HL-60/S4 treated with retinoic acid at 250 ng/mL for 4 days and 3 days (cell line): ENCODE measurements around the gene MEG3.
"Not testable (repeated sequence)": the region's sequence is repeated elsewhere in the genome, so short reads cannot be mapped to it uniquely, and the experiment has no call there.

Source experiments
- in situ Hi-C: fragments of 300-500 bp; cut with MboI; formaldehyde crosslinking; loops from 2 replicates; pipeline ENCODE4 v1.7.0; 2022; ENCODE audit warnings: low sequenced_read_pairs

MEG3 gene

GRCh38 chr14:100813291-100813690 lies 12.6 kb upstream of the MEG3 start:
- in situ Hi-C loops, result no loop called here

- in situ Hi-C loops, result no loop called here
These were observed 10.2 kb upstream of the MEG3 start for GRCh38 chr14:100815478-100816285.

DNA sequence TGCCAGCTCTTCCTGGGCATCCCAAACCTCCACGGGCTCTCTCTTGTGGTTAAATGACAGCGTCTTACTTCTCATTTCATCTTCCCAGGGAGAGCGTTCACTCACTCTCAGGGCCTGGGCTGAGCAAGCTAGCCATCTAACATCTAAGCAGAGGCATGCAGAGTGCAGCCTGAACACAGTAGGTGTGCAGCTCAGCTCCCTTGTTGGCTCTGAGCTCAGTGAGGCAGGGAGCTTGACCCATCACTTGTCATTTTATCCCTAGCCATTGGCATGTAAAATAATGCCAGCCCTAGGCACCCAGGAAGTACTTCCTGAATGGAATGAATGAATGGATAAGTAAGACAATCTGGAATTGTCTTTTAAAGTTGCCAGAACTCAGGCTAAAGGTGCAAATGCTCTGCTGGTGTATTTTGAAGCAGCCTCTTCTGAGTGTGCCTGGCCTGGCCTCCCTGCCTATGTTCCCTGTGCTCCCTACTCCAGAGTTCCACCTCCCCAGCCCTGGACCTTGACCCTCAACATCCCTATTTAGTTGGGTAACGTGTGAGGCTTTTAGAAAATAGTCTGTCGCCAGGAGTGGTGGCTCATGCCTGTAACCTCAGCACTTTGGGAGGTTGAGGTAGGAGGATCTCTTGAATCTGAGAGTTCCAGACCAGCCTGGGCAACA lies 9.5 kb upstream of the MEG3 start:
- in situ Hi-C loops, result no loop called here

- in situ Hi-C loops, result no loop called here
These were observed 8.7 kb upstream of the MEG3 start for GRCh38 chr14:100816950-100817901.

DNA sequence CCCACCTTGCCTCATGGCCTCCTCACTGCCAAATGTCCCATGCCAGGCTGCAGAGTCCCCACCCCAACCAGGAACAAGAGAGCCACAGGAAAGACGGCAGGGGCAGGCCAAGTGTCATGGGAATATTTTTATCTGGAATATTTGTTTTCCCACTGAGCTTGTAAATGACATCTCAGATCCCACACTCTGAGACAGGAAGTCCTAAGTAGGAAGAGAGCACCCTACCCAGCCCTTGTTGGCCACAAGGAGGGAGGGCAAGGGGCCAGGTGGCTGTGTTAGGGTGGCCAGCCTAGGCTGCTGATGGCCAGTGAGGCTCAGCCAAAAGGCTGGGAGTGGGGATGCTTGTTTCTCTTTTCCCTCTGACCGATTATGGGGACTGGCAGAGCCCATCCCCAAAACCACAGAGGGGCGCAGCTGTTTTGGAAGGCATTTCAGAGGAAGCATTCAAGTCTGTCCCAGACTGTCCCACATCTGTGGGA lies 7.7 kb upstream of the MEG3 start:
- in situ Hi-C loops, result no loop called here

- in situ Hi-C loops, result not testable (repeated sequence)
These were observed 7.0 kb upstream of the MEG3 start for GRCh38 chr14:100818923-100819322.

DNA sequence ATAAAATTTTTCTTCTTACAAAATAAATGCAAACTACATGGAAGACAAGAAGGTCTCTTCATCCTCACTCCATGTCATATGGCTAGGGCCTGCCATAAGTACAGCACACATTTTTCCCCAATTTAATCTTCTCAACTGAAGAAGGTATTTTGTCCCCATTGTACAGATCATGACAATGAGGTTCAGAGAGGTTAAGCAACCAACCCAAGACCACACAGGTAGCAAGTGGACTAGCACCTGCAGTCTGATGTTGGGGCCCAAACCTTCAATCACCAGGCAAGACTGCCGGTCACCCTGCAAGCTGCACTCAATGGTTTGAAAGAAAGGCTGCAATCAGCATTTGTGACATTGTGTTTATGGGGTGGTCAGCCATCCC lies 6.5 kb upstream of the MEG3 start:
- in situ Hi-C loops, result no loop called here

DNA sequence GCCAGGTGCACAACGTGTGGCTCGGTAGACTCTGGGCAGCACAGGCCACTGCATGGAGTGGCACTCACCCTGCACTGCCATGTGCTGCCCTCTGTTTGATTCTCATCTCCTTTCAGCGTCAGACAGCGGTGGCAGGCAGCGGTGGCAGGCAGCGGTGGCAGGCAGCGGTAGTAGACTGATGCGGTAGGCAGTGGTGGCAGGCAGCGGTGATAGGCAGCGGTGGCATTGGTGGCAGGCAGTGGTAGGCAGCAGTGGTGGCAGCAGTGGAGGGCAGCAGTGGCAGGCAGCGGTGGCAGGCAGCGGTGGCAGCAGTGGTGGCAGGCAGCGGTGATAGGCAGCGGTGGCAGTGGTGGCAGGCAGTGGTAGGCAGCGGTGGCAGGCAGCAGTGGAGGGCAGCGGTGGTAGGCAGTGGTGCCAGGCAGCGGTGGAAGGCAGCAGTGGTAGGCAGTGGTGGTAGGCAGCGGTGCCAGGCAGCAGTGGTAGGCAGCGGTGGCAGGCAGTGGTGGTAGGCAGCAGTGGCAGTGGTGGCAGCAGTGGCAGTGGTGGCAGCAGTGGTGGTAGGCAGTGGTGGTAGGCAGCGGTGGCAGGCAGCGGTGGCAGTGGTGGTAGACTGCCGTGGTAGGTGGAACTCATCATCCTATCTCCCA lies 6.0 kb upstream of the MEG3 start:
- in situ Hi-C loops, result no loop called here

DNA sequence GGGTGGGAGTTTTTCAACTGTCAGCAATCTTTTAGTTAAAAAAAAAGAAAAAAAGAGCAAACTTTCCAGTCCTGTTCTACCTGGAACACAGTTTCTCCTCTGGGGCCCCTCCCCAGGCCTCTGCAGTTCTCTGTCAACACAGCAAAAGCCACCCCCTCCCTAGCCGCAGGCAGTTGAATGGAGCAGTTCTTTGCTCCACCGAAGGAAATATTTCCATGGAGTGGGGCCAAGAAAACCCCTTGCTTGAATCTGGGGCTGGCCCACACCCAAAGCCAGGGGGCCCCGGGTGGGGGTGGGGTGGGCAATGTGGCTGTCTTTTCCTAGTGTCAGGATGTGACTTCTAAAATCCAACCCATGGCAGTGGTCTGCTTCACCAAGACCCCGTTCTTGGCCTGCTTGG lies 5.0 kb upstream of the MEG3 start:
- in situ Hi-C loops, result no loop called here

GRCh38 chr14:100822013-100822412 lies 3.9 kb upstream of the MEG3 start:
- in situ Hi-C loops, result no loop called here

- in situ Hi-C loops, result no loop called here
These were observed 3.2 kb upstream of the MEG3 start for GRCh38 chr14:100822532-100823296.

- in situ Hi-C loops, result no loop called here
These were observed 2.4 kb upstream of the MEG3 start for GRCh38 chr14:100823413-100824080.

- in situ Hi-C loops, result no loop called here
These were observed 1.8 kb upstream of the MEG3 start for GRCh38 chr14:100824091-100824551.

- in situ Hi-C loops, result no loop called here
These were observed 811 bp upstream of the MEG3 start for GRCh38 chr14:100824901-100825712.

GRCh38 chr14:100826391-100827100 lies 628 bp downstream of the MEG3 start:
- in situ Hi-C loops, result no loop called here

- in situ Hi-C loops, result no loop called here
These were observed 1.4 kb downstream of the MEG3 start for GRCh38 chr14:100827101-100828021.
